GM18505 (cell line): ENCODE data around the gene CEP120.
A peak's percentile ranks its signal among the peaks of the same experiment; 100 is the strongest.
"Not testable (repeated sequence)": the region's sequence is repeated elsewhere in the genome, so short reads cannot be mapped to it uniquely, and the experiment has no call there.

Source experiments
- ATAC-seq: cut with Tn5 transposase; IDR thresholded peaks from one replicate; pipeline ENCODE4 v1.9.1; 2021; ENCODE audit not compliant: unreplicated experiment
- POLR2A ChIP-seq: IDR thresholded peaks from 4 replicates; pipeline ENCODE4 v1.6.1; 2011; ENCODE audit warnings: borderline replicate concordance; ENCODE audit not compliant: insufficient read depth, insufficient read length; ENCODE audit errors: extremely low read depth

Gene CEP120

DNA sequence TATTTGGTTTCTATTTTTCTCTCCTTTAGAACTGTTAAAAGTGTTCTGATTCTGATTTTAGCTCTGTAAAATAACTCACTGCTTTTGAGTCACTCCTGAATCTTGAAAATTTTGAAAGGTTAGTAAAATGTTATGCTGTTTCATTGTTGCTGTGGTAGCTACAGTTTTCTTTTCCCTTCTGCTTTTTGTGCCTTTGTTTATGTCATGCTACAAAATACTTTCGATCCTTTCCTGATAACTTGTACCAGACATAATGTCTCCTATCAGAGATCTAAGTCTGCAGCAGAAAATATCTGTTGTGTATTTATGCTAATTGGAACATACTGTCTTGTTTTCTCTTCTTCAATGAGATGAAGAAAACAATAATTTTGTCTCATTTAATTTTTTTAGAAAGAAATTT, 26.9 kb upstream of the CEP120 start:
- no peak for ATAC-seq
- no peak for TF ChIP-seq POLR2A

DNA sequence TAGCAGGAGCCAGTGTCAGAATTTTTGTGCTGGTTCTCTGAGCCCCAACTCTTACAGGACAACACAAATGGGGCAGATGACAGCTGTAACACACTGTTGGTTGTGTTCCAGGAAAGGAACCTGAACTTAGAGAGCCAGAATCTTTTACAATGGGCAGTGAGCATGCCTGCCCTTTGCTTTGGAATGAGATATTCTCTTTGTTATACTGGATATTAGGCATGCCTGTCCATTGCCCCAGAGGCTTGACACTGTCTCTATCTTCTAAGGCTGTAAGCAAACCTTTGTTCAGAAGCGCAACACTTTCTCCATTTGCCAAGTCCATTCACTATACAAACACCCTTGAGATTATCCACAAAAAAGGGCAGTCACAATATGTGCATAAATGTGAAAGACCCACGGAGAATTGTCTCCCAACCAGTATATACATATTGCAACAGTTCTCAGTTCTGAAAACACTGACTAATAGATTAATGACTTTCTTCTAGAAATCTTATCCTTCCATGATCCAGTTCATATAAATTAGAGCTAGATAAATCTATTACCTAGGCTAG, 26.3 kb upstream of the CEP120 start:
- no peak for ATAC-seq
- TF ChIP-seq POLR2A: no peak

DNA sequence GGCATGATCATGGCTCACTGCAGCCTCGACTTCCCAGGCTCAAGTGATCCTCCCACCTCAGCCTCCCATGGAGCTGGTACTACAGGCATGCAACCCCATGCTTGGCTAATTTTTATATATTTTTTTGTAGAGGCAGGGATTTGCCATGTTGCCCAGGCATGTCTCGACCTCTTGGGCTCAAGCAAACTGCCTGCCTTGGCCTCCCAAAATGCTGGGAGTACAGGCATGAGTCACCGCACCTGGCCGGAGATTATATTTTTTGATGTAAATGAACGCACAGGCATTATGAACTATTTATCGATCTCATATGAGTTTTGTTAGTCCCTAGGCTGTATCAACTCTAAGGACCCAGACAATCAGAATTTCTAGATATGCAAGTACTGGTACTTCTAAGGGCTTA, 25.5 kb upstream of the CEP120 start:
- TF ChIP-seq POLR2A: no peak
- ATAC-seq: no peak

DNA sequence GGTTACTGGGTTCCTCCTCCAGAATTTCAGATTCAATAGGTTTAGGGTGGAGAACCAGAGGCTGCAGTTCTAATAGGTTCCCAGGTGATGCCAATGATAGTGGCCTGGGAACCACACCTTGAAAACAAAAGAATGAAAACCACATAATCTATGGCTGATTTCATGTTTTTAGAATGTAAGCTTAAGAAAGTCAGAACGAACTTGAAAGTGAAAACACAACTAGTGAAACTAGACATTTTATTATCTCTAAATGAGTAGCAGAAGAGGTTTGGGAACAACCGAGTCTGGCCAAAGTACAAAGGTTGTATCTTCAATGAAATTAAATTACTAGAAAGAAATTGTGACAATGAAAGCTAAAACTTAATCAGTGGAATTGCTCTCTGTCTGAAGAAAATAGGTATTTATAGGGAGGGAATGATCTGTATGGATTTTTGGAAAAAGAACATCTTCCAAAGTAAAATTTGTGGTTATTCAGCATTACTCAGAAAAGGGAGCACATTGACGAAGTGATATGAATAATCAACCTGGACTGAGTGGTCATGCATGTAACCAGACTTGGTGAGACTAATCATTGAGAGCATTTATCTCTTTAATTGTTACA, 24.9 kb upstream of the CEP120 start:
- peak; percentile 89 for ATAC-seq
- no peak for TF ChIP-seq POLR2A

DNA sequence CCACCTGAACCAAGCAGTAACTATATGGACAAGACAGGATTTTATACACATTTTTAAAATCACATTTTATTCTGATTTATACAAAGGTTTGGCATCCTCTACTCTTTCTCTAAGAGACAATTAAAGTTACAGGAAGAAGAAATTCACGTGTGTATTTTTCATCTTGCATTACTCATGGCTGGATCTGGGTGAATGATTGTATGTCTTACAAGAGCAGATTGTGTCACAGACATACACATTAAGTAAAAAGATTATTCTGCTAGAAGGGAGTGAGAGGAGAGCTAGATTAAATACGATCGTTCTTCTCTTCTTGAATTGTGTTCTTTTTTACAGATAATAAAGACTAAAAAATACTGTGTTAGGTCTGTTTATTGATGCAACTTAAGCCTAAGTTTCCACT, 20.8 kb upstream of the CEP120 start:
- no peak for TF ChIP-seq POLR2A
- no peak for ATAC-seq

DNA sequence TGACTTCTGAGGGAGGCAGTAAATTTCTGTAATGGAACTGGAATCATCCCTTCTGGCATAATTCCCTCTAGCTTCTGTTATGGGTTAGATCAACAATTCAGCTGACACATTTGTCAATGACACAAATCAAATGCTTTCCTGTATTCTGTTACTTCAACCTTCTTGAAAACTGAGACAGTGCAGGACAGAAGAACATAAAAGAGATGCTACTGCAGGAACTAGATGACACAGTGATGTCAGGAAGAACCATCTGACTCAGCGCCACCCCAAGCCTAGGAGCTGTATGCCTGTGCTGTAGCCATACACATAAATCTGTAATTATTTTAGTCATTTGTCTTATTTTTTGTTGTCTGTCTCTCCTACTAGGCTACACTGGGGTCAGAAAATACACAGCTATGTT, 18.2 kb upstream of the CEP120 start:
- no peak for ATAC-seq
- no peak for TF ChIP-seq POLR2A

DNA sequence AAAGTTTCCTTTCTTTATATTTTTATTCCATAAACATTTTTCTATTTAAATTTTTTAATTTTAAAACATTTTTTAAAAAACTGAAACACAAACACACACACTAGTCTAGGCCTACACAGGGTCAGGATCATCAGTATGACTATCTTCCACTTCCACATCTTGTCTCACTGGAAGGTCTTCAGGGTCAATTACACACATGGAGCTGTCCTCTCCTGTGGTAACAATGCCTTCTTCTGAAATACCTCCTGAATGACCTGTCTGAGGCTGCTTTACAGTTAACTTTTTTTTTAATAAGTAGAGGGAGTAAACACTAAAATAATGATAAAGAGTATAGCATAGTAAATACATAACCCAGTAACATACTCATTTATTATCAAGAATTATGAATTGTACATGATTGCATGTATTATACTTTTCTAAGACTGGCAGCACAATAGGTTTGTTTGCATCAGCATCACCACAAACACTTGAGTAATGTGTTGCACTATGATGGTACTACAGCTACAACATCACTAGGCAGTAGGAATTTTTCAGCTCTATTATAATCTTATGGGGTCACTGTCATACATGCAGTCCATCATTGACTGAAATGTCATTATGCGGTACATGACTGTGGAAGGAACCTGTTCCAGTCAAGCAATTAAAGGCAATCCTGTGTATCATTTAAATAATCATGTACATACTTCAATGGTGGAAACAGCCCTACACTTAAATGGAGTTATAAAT, 17.4 kb upstream of the CEP120 start:
- no peak for ATAC-seq
- no peak for TF ChIP-seq POLR2A

DNA sequence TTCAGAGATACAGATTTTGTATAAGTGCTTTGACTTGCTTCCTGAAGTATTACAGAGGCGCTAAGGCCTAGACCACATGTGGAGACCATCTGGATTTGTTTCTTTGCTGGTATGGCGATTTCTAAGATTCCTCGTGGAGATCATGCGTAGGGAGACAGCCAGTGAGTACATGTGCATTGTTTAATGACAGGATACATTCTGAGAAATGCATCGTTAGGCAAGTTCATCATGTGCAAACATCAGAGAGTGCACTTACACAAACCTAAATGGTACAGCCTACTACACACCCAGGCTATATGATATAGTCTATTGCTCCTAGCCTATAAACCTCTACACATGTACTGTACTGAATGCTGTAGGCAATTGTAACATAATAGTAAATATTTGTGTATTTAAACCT, 16.5 kb upstream of the CEP120 start:
- no peak for TF ChIP-seq POLR2A
- no peak for ATAC-seq

DNA sequence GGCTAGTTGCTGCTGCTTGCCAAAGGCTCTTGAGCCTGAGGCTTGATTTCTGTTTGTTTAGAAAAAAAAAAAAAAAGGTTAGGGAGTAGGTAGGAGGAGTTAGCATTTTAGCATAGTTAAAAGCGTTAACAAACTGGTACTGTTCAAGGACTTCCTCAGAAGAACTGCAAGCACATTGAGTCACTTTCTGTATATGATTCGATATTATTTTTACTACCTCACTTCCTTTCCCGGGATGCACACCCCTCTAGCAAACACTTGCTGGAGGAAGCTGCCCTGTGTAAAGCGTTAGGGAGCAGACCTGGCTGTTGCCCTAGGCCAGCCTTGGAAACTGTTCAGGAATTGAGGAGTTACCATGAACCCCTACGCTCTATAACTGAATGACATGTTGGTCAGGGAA, 15.7 kb upstream of the CEP120 start:
- no peak for TF ChIP-seq POLR2A
- ATAC-seq: no peak

DNA sequence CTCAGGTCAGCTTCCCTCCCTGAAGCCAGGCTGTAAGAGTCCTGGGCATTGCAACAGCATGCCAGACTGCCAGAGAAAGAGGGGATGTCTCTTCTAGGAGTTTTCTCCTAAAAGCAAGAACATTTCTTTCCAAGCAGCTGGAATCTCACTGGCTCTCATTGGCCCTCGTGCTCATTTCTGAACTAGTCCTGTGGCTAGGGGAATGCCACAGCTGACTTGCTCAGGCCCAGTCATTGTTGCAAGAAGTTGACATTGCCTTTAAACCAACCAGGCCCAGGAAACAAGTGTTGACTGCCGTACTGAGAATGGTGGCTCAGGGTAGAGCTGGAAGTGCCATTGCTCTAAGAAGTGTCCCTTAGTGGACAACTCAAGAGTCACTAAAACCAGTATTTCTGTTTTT, 15.0 kb upstream of the CEP120 start:
- peak; percentile 69 for ATAC-seq
- TF ChIP-seq POLR2A: no peak

DNA sequence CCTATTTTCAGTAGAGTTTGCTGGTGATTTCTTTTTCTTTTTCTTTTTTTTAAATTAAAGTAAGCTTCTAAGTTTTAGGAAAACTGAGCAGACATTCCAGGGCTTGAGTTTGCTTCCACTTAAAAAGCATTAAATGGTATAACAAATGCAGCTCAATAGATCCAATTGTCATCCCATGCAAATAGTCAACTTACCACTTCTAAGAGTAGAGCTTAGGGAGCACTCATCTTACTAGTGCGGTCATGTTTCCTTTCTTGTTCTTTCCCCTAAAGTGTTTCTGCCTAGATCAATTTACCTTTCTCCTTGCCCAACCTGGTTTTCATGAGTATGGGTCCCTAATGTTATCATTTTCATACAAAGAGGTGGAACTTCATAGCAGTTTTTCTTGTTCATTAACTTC, 13.0 kb upstream of the CEP120 start:
- no peak for ATAC-seq
- TF ChIP-seq POLR2A: no peak

DNA sequence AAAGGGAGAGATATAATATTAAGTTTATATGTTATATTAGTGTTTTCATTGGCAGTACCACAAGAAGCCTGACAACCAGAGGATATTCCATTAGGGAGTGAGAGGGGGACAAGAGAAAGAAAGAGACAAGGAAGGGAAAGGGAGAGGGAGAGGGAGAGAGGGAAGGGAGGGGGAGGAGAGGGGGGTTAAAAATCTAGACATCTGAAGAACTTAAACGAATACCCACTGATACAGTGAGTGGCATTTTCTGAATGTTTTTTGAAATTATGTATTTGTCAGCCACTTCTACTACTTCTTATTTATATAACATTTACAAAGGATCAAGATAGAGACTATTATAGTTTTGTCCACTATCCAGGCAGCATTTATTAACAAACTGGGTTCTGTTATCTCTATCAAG, 11.6 kb upstream of the CEP120 start:
- ATAC-seq: no peak
- TF ChIP-seq POLR2A: no peak

DNA sequence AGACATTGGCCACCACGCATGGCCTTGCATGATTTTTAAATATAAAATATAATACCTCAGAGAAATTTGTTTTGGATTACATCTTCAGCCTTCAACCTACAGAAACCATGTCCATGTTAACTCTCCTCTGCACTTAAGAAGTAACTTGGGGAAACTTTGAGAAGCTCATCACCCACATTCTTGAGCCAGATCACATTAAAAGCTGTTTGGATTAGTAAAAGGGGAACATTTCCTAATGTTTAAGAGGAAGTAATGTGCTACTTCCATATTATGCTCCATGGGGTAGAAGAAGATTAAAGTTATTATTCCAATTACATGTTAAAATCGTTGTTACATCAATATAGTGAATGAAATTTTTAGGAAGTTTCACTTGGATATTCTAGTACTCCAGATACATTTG, 10.4 kb upstream of the CEP120 start:
- no peak for ATAC-seq
- TF ChIP-seq POLR2A: no peak

DNA sequence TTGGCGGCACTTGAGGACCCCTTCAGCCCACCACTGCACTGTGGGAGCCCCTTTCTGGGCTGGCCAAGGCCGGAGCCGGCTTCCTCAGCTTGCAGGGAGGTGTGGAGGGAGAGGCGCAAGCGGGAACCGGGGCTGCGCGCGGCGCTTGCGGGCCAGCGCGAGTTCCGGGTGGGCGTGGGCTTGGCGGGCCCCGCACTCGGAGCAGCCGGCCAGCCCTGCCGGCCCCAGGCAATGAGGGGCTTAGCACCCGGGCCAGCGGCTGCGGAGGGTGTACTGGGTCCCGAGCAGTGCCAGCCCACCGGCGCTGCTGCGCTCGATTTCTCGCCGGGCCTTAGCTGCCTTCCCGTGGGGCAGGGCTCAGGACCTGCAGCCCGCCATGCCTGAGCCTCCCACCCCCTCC, 7.2 kb upstream of the CEP120 start:
- ATAC-seq: not testable (repeated sequence)

DNA sequence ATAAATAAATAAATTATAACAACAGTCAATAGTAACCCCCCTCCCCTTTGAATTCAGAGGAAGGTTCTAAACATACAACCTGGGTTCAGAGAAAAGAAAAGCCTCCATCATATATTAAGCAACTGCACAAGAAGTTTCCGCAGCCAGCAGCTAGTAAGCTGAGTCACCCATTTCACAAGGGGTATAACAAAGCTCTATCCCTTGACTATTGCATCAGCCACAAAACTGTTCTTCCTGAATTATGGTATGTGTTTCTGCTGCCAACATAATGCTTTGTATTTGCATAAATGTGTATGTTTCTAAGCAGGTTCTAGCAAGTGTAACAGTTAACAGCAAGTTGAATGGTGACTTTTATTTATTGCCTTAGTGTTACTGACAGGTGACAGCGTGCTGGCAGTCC, 6.8 kb upstream of the CEP120 start:
- no peak for ATAC-seq
- no peak for TF ChIP-seq POLR2A

DNA sequence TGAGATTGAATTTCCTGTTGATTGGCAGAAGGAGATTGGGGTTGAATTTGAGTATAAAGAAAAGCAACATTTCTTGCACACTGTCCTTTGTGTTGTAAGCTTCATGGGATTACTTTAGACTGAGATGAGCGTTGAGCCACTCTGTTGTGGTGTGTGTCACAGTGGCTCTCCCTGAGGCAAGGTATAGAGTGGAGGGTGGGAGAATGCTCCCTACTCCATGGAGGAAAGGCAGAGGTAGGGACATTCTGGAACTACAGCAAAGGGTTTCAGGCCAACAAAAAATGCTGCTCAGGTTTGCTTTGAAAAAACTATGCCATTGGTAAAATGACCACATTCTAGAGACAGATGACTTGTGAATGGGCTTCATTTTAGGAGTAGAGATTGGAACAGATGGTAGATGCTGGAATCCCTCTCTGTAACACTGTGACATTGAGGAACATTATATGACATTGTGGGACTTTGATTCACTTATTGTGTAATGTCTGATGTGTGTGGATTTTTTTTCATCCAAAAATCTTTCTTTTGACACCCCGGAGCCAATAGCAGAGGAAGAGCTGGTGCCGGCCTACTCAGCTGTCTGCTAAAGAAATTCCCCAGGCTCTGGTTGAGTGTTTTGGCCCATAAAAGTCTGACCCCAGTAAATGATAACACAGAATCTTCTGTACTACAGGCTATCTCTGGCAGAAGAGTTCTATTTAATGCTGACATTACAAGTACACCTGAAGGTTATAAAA, 6.2 kb upstream of the CEP120 start:
- TF ChIP-seq POLR2A: no peak
- ATAC-seq: no peak
